Esophagus squamous epithelium (tissue), 4 donors: ENCODE measurements around the gene GADD45G.

ENCODE experiments used
- POLR2A ChIP-seq, 4 donors: fragments of 450-650 bp; IDR thresholded peaks; one replicate each; pipeline ENCODE4 v1.6.1; 2017; ENCODE audit warnings: antibody characterized with exemption in 4 of 4, mild to moderate bottlenecking in 4 of 4, moderate library complexity in 3 of 4
- TF ChIP-seq, protein P1 (sequence below), 6 experiments: fragments of 450-650 bp in 4 of 6; fragments of 200-600 bp in 2 of 6; sonication (generic) in 2 of 6; IDR thresholded peaks; one replicate each; pipeline ENCODE4 v1.5.1; 2016 to 2019; ENCODE audit warnings: antibody characterized with exemption in 6 of 6, mild to moderate bottlenecking in 4 of 6, moderate library complexity in 4 of 6

DNA sequence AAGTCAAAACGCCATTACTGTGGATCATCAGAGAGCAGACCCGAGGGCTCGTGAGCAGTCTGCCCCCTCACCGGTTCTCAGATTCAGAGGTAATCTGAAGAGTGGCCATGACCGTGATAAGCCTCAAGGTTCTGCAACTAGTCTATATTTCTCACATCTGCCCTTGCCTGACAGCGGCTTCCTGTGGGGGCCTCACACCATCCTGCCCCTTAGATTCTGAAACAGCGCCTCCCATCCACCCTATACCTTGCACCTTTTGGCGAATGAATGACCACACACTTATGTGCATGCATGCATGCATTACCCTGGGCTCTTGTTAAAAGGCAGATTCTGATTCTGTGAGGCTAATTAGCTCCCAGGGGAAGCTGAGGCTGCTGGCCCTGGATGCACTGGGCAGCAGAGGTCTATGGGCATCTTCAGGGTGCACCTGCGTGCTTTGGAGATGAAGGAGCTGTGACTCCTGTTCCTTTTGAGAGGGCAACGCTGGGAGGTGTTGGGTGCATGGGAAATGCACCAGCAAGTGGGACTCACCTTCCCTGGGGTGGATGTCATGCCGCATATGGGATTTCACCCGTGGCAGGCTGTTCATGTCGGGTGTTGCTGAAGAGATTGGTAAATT lies 7.8 kb upstream of the GADD45G start:
- TF ChIP-seq, protein P1, sequence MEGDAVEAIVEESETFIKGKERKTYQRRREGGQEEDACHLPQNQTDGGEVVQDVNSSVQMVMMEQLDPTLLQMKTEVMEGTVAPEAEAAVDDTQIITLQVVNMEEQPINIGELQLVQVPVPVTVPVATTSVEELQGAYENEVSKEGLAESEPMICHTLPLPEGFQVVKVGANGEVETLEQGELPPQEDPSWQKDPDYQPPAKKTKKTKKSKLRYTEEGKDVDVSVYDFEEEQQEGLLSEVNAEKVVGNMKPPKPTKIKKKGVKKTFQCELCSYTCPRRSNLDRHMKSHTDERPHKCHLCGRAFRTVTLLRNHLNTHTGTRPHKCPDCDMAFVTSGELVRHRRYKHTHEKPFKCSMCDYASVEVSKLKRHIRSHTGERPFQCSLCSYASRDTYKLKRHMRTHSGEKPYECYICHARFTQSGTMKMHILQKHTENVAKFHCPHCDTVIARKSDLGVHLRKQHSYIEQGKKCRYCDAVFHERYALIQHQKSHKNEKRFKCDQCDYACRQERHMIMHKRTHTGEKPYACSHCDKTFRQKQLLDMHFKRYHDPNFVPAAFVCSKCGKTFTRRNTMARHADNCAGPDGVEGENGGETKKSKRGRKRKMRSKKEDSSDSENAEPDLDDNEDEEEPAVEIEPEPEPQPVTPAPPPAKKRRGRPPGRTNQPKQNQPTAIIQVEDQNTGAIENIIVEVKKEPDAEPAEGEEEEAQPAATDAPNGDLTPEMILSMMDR (IDR thresholded peaks at IDR 0.05) = no peak
- TF ChIP-seq POLR2A (IDR thresholded peaks at IDR 0.05) = no peak
